Neural cell (in vitro differentiated cells): ENCODE measurements around the gene DIAPH2. TPM values are rescaled to one million over a fixed set of nuclear protein-coding genes. Genes with fewer than 3 reads are reported as not detected.

ENCODE experiments used
- H2AFZ ChIP-seq: fragments of 200-600, 300-800 bp; sonication (generic), shearing (Covaris generic); 2 replicates; pipeline ENCODE4 v1.6.0; 2014; ENCODE audit warnings: low read depth, mild to moderate bottlenecking, antibody characterized with exemption, low read length, moderate library complexity
- H3F3A ChIP-seq: fragments of 200-600 bp; shearing (Covaris generic); 2 replicates; pipeline ENCODE4 v1.6.1; 2016; ENCODE audit warnings: mild to moderate bottlenecking, moderate library complexity, mixed read lengths, antibody characterized with exemption, low read length; ENCODE audit not compliant: insufficient read depth, poor library complexity, severe bottlenecking
- H3K27ac ChIP-seq: fragments of 200-600, 300-800 bp; sonication (generic), shearing (Covaris generic); 2 replicates; pipeline ENCODE4 v1.5.1; 2014; ENCODE audit warnings: mild to moderate bottlenecking, low read length, moderate library complexity
- H3K27me3 ChIP-seq: fragments of 300-800, 200-600 bp; sonication (generic), shearing (Covaris generic); 2 replicates; pipeline ENCODE4 v1.6.0; 2014; ENCODE audit warnings: mild to moderate bottlenecking, low read depth, low read length, moderate library complexity; ENCODE audit not compliant: insufficient read depth
- H3K36me3 ChIP-seq: fragments of 300-800, 200-600 bp; sonication (generic), shearing (Covaris generic); 2 replicates; pipeline ENCODE4 v1.5.1; 2014; ENCODE audit warnings: mild to moderate bottlenecking, antibody characterized with exemption, low read length, moderate library complexity; ENCODE audit not compliant: insufficient read depth
- H3K4me2 ChIP-seq: fragments of 300-800, 200-600 bp; sonication (generic), shearing (Covaris generic); 2 replicates; pipeline ENCODE4 v1.6.0; 2014; ENCODE audit warnings: mild to moderate bottlenecking, low read length
- H3K4me3 ChIP-seq: fragments of 300-800, 200-600 bp; sonication (generic), shearing (Covaris generic); 2 replicates; pipeline ENCODE4 v1.5.1; 2014; ENCODE audit warnings: mild to moderate bottlenecking, low read length, moderate library complexity
- H3K79me2 ChIP-seq: fragments of 200-600 bp; shearing (Covaris generic); replicated peaks from 2 replicates; pipeline ENCODE4 v1.6.0; 2014; ENCODE audit warnings: mild to moderate bottlenecking, low read length, moderate library complexity; ENCODE audit not compliant: insufficient read depth
- H3K9ac ChIP-seq: fragments of 300-800, 200-600 bp; sonication (generic), shearing (Covaris generic); 2 replicates; pipeline ENCODE4 v1.6.1; 2016; ENCODE audit warnings: mild to moderate bottlenecking, low read length, mixed read lengths
- H3K9me2 ChIP-seq: fragments of 200-600 bp; shearing (Covaris generic); 2 replicates; pipeline ENCODE4 v1.6.1; 2016; ENCODE audit warnings: mild to moderate bottlenecking, low read length, mixed read lengths; ENCODE audit not compliant: insufficient read depth
- H3K9me3 ChIP-seq: fragments of 200-600, 300-800 bp; sonication (generic), shearing (Covaris generic); 2 replicates; pipeline ENCODE4 v1.6.1; 2016; ENCODE audit warnings: mild to moderate bottlenecking, mixed run types, low read length, moderate library complexity, mixed read lengths
- H4K20me1 ChIP-seq: fragments of 200-600 bp; shearing (Covaris generic); 2 replicates; pipeline ENCODE4 v1.6.1; 2016; ENCODE audit warnings: mild to moderate bottlenecking, mixed run types; ENCODE audit not compliant: insufficient read depth
- EP300 ChIP-seq: fragments of 450-650 bp; conservative IDR thresholded peaks from 2 replicates; pipeline ENCODE4 v1.6.1; 2014; ENCODE audit warnings: antibody characterized with exemption, mild to moderate bottlenecking, moderate library complexity; ENCODE audit not compliant: poor library complexity, severe bottlenecking
- EZH2 ChIP-seq: fragments of 200-600, 300-800 bp; shearing (Covaris generic), sonication (generic); IDR thresholded peaks from 2 replicates; pipeline ENCODE4 v1.6.1; 2014; ENCODE audit warnings: antibody characterized with exemption, low read length, borderline replicate concordance, mild to moderate bottlenecking; ENCODE audit not compliant: insufficient read depth, poor library complexity, severe bottlenecking
- MXI1 ChIP-seq: fragments of 450-650 bp; conservative IDR thresholded peaks from 2 replicates; pipeline ENCODE4 v1.6.1; 2014; ENCODE audit warnings: antibody characterized with exemption, mild to moderate bottlenecking; ENCODE audit not compliant: poor library complexity, severe bottlenecking
- POLR2AphosphoS5 ChIP-seq: IDR thresholded peaks from 2 replicates; pipeline ENCODE4 v1.6.1; 2012
- RAD21 ChIP-seq: fragments of 450-650 bp; conservative IDR thresholded peaks from 2 replicates; pipeline ENCODE4 v1.6.1; 2014; ENCODE audit warnings: antibody characterized with exemption, mild to moderate bottlenecking, moderate library complexity
- REST ChIP-seq: IDR thresholded peaks from 2 replicates; pipeline ENCODE4 v1.6.1; 2012; ENCODE audit warnings: borderline replicate concordance
- SMC3 ChIP-seq: fragments of 450-650 bp; conservative IDR thresholded peaks from 2 replicates; pipeline ENCODE4 v1.6.1; 2014; ENCODE audit warnings: antibody characterized with exemption, mild to moderate bottlenecking, moderate library complexity; ENCODE audit not compliant: poor library complexity
- TAF1 ChIP-seq: IDR thresholded peaks from 2 replicates; pipeline ENCODE4 v1.6.1; 2012; ENCODE audit warnings: low read depth
- polyA plus RNA-seq: library from polyadenylated mRNA; depleted of rRNA; stranded (reverse); fragments of >200 nt; gene quantifications from 2 replicates; pipeline ENCODE4 v1.2.3, GENCODE V29; 2014
- TF ChIP-seq, protein P1 (sequence below): fragments of 450-650 bp; IDR thresholded peaks from 2 replicates; pipeline ENCODE4 v1.5.1; 2014; ENCODE audit warnings: antibody characterized with exemption, mild to moderate bottlenecking, moderate library complexity; ENCODE audit not compliant: poor library complexity, severe bottlenecking

Gene DIAPH2
- polyA plus RNA-seq, 1 donor from 2014 or later = 0.07 TPM

DNA sequence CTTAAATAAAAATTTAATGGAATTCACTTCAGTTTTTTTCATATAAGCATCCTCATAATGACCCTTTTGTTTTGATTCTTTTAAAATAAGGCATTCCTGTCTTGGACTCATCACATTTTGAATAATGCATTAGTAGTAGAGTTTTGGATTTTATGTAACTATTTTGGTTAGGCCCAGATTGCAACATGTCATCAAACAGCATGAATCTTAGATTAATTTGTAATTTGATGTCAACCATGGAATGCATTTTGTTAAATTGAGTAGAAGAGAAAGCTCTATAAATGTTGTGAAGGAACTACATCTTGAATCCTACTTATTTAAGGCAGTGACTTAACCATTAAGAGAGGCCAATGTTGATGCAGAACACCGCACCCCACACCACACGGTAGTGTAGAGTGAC, 3.1 kb downstream of the DIAPH2 start:
- no peaks in the 10 kb centered on the region for H4K20me1 ChIP-seq
- no peak overlapping the region for H3K27ac ChIP-seq
- H3K36me3 ChIP-seq = no peaks in the 10 kb centered on the region
- no peak overlapping the region for H3K4me2 ChIP-seq
- no peak overlapping the region for H3K4me3 ChIP-seq
- no peak overlapping the region for H3K9ac ChIP-seq
- H3K79me2 ChIP-seq = no peaks in the 10 kb centered on the region
- H3K27me3 ChIP-seq = peaks cover 10% of the 10 kb centered on the region
- no peaks in the 10 kb centered on the region for H3K9me2 ChIP-seq
- TF ChIP-seq EP300 (no peak), POLR2AphosphoS5 (no peak)
- H3F3A ChIP-seq = no peaks in the 10 kb centered on the region
- H2AFZ ChIP-seq = no peak overlapping the region
- no peaks in the 10 kb centered on the region for H3K9me3 ChIP-seq

GRCh38 chrX:96688789-96689188, 4.1 kb downstream of the DIAPH2 start:
- no peak overlapping the region for H3K27ac ChIP-seq
- no peaks in the 10 kb centered on the region for H3K36me3 ChIP-seq
- no peak overlapping the region for H2AFZ ChIP-seq
- no peaks in the 10 kb centered on the region for H3K79me2 ChIP-seq
- no peak for TF ChIP-seq TAF1
- no peak for TF ChIP-seq SMC3
- no peak for TF ChIP-seq REST
- no peak for TF ChIP-seq RAD21
- no peak for TF ChIP-seq EP300
- TF ChIP-seq, protein P1, sequence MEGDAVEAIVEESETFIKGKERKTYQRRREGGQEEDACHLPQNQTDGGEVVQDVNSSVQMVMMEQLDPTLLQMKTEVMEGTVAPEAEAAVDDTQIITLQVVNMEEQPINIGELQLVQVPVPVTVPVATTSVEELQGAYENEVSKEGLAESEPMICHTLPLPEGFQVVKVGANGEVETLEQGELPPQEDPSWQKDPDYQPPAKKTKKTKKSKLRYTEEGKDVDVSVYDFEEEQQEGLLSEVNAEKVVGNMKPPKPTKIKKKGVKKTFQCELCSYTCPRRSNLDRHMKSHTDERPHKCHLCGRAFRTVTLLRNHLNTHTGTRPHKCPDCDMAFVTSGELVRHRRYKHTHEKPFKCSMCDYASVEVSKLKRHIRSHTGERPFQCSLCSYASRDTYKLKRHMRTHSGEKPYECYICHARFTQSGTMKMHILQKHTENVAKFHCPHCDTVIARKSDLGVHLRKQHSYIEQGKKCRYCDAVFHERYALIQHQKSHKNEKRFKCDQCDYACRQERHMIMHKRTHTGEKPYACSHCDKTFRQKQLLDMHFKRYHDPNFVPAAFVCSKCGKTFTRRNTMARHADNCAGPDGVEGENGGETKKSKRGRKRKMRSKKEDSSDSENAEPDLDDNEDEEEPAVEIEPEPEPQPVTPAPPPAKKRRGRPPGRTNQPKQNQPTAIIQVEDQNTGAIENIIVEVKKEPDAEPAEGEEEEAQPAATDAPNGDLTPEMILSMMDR = no peak
- TF ChIP-seq MXI1 = no peak
- TF ChIP-seq EZH2 = no peak
- TF ChIP-seq POLR2AphosphoS5 = no peak
- H3F3A ChIP-seq = no peaks in the 10 kb centered on the region
- no peak overlapping the region for H3K4me3 ChIP-seq
- H3K27me3 ChIP-seq = peaks cover 10% of the 10 kb centered on the region
- no peaks in the 10 kb centered on the region for H3K9me3 ChIP-seq
- H3K9ac ChIP-seq = no peak overlapping the region
- H4K20me1 ChIP-seq = no peaks in the 10 kb centered on the region
- H3K4me2 ChIP-seq = no peak overlapping the region
- H3K9me2 ChIP-seq = no peaks in the 10 kb centered on the region

GRCh38 chrX:96689991-96690390, 5.3 kb downstream of the DIAPH2 start:
- H3K27ac ChIP-seq = no peak overlapping the region
- H3K4me3 ChIP-seq = no peak overlapping the region
- H3K9me2 ChIP-seq = no peaks in the 10 kb centered on the region
- no peak for TF ChIP-seq EP300
- TF ChIP-seq EZH2 = no peak
- TF ChIP-seq RAD21 = no peak
- H2AFZ ChIP-seq = no peak overlapping the region
- H3F3A ChIP-seq = no peaks in the 10 kb centered on the region
- peaks cover 10% of the 10 kb centered on the region for H3K27me3 ChIP-seq
- no peaks in the 10 kb centered on the region for H3K79me2 ChIP-seq
- H3K4me2 ChIP-seq = no peak overlapping the region
- H3K9ac ChIP-seq = no peak overlapping the region
- no peaks in the 10 kb centered on the region for H3K36me3 ChIP-seq
- no peaks in the 10 kb centered on the region for H4K20me1 ChIP-seq
- no peaks in the 10 kb centered on the region for H3K9me3 ChIP-seq
